ENCODE measurements around the gene OPRD1.
"Not testable (repeated sequence)": the region's sequence is repeated elsewhere in the genome, so short reads cannot be mapped to it uniquely, and the experiment has no call there.

Gene OPRD1

DNA sequence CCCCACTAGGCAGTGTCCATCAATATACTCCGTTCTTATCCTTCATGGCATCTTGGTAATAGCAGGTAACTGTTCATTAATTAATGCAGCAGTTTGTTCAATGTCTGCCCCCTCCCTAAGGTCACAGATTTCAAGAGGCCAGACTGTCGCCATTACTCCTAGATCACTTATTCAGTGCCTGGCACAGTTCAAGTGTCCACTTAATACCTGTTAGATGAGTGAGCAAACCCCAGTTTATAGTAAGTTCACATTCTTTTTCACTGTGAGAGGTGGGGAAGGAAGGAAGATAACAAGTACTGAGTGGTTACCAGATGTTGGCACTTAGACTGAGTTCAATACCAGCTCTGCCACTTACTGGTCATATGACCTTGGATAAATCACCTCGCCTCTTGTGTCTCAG is 36.4 kb downstream of the OPRD1 start:
- DNase-seq, result no peak

DNA sequence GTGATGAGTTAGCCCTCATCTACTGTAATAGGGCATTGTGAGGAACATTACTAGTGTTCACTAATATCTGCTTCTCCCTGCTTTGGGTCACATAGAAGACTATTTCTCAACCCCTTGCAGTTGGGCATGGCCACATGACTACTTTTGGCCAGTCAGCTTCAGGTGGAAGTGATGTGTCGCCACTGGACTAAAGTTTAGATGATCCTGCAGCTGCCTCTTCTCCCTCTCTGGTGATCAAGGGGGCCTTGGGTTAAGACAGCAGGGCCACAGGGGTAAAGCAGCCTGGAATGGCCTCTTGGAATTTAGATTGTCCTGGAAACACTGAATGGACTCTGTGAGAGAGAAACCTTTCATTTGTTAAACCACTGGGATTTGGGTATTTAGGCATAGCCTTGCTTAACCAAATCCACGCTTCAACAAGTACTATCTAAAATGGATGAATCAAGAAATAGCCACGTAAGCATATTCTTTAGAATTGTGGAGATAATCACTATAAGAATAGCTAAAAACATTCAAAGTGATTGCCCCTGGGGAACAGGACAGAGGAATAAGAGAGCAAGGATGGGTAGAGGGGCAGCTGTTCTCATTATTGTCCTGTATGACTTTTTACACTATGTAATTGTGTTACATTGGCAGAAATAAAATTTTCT is 41.2 kb downstream of the OPRD1 start:
- DNase-seq, result no peak

DNA sequence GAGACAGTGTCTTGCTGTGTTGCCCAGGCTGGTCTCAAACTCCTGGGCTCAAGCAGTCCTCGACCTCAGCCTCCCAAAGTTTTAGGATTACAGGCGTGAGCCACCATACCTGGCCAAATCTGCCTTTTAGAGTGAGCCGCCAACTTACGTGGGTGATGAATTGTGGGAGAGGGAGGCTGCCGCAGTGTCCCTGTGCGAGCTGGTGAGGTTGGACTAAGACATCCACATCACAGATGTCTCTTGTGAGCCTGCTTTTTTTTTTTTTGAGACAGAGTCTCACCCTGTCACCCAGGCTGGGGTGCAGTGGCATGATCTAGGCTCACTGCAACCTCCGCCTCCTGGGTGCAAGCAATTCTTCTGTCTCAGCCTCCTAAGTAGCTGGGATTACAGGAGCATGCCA is 42.4 kb downstream of the OPRD1 start:
- not testable (repeated sequence) for DNase-seq

DNA sequence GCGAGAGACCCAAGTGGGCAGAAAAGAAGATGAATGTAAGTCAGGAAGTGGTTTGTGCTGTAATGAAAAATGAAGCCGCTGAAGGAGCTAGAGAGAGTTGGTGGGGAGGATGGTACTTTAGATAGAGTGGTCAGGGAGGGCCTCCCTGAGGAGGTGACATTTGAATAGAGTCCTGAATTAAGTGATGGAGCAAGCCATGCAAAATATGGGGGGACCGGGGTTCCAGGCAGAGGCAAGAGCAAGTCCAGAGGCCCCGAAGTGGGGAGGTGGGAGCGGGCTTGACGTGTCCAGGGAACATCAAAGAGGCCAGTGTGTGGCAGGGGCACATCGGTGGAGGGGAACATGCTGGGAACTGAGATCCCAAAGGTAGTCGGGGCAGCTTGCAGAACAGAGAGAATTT is 43.1 kb downstream of the OPRD1 start:
- no peak for DNase-seq

DNA sequence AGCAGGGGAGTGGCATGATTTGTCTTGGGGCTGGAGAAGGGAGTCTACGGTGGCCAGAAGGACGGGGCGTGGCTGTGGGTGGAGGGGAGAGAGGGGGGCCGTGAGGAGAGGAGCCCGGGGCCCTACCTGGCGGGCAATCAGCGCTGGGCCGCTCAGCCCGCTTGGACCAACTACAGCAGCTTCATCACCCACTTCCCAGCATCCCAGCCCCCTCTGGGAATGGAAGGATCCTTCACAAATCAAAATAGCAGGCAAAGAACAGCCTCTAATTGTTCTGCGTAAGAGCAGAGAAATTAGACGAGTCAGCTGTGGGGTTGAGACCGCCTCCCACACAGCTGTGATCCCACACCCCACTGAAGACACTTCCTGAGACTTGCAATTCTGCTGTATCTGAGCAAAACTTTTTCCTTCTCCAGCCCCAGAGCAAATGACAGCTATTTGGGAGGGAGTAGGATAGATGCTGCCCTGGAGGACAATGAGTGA is 43.5 kb downstream of the OPRD1 start:
- no peak for DNase-seq

DNA sequence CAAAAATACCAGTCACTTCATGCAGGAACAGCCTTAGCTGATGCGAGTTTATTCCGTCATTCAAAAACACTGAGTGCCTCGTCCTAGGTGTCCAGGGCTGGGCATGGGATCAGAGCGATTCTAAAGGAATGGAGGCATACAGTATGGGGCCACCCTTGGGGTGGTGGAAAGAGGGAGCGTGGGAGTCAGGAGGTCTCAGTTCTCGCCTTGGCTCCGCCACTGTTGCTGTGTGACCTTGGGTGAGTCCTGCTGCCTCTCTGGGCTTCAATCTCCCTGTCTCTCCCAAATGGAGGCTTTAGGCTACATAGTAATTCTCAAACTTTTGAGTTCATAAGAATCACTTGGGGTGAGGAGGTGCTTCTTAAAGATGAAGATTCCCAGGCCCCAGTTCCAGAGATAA is 44.0 kb downstream of the OPRD1 start:
- no peak for DNase-seq

DNA sequence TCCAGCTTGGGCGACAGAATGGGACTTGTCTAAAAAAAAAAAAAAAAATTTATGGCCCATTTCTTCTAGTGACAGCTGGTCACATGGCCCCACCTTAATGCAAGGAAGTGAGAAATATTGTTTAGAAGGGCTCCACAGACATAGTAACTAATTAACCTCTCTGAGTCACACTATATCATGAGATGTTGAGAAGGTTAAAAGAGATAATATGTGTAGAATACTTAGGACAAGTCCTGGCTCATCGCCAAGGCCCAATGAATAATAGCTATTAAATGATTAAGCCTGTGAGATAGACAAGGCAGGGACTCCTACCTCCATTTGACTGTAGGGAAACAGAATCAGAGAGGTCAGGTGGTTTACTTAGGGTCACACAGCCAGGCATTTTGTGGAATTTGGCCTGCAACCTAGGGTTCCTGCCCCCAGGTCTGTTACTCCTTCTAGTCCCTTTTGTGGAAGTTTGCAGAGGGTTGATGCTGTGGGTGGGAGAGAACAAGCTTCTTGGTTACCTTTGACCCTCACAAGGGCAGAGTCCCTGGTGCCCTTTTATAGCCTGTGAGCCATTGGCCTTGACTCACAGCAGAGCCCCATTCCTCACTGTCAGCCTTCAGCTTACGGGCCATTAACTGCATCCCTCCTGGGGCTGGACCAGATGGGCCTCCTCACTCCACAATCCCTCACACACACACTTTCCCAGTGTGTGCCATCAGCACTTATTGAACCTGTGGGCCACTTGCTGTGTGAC is 48.5 kb downstream of the OPRD1 start:
- DNase-seq, result peak; percentile 73

DNA sequence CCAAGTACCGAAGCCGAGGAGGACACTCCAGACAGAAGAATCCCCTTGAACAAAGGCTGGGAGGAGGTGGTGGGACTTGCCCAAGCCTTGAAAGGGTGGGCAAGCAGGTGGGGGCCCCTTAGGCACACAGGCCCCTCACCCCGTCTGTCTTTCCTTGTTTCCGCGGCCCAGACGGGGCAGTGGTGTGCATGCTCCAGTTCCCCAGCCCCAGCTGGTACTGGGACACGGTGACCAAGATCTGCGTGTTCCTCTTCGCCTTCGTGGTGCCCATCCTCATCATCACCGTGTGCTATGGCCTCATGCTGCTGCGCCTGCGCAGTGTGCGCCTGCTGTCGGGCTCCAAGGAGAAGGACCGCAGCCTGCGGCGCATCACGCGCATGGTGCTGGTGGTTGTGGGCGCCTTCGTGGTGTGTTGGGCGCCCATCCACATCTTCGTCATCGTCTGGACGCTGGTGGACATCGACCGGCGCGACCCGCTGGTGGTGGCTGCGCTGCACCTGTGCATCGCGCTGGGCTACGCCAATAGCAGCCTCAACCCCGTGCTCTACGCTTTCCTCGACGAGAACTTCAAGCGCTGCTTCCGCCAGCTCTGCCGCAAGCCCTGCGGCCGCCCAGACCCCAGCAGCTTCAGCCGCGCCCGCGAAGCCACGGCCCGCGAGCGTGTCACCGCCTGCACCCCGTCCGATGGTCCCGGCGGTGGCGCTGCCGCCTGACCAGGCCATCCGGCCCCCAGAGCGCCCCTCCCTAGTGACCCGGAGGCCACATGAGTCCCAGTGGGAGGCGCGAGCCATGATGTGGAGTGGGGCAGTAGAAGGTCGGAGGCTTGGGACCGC is 50.8 kb downstream of the OPRD1 start:
- DNase-seq, result no peak

DNA sequence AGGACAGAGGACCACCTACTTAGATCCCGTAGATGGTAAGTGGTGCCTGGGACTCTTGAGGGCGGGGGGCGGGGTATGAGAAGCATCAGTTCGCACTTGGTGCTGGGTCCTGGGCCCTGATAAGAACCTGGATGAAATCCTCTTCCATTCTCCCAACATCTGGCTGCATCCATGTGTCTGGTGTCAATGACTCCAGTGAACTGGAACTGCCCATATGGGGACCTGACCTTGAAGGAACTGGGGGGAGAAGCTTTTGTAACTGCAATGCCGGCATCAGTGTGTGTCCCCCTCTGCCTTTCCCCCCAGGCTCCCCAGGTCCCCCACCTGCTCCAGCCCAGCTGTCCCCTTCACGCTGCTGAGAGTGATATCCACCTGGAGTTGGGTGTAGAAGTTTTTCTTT is 52.7 kb downstream of the OPRD1 start:
- DNase-seq, result peak; percentile 75

DNA sequence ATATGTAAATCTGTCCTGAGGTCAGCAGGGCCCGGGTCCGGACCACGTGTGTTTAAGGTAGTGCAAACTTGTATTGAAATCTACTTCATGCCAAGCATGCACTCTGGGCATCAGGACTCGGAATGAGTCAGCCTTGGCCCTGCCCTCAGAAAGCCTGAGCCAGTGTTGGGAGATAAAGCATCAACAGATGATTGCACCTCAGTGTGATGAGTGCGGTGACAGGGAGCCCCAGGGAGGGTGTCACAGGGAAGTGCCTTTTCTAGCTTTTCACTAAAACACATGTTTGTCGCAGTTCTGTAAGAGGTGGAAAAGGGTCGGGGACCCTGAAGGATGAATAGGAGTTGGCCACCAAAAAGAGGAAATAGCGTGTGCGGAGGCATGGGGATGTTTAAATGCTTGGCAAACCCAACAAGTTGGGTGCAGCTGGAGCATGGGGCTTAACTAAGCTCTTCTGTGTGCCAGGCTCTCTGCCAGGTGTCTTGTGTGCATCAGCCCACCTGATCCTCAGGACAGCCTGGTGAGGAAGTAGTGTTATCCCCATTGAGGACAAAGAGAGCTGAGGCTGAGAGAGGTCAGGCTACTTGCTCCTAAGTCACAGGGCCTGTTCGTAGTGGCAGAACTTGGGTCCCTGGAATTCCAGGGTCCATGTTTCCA is 54.2 kb downstream of the OPRD1 start:
- DNase-seq, result no peak

DNA sequence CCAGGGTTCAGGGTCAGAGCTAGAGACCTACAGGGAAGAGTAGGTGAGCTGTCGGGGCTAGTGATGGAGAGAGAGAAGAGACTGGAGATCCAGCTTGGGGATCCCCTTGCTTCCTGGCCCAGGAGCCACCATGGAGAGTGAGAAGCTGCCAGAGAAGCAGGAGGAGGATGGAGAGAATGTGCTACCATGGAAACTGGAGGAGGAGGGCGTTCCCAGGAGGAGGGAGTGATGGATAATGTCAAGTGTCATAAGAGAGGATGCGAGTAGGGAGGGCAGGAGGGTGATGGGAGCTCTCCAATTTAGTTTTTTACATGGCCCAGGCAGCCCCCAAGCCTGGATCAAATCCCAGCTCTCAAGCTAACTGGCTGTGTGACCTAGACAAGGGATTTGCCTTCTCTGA is 55.9 kb downstream of the OPRD1 start:
- DNase-seq, result no peak

DNA sequence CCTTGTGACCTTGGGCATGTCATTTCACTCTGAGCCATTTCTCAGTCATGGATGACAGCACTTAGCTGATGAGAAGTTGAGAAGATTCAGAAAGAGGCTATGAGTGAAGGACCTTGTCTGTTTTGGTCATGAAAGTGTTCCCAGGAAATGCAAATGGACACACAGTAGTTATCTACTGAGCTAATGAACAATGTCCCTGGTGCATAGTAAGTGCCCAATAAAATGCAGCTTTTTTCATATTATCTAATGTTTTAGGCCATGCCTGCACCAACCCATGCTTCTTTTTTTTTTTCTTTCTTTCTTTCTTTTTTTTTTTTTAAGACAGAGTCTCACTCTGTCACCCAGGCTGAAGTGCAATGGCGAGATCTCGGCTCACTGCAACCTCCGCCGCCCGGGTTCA is 58.0 kb downstream of the OPRD1 start:
- DNase-seq, result no peak

DNA sequence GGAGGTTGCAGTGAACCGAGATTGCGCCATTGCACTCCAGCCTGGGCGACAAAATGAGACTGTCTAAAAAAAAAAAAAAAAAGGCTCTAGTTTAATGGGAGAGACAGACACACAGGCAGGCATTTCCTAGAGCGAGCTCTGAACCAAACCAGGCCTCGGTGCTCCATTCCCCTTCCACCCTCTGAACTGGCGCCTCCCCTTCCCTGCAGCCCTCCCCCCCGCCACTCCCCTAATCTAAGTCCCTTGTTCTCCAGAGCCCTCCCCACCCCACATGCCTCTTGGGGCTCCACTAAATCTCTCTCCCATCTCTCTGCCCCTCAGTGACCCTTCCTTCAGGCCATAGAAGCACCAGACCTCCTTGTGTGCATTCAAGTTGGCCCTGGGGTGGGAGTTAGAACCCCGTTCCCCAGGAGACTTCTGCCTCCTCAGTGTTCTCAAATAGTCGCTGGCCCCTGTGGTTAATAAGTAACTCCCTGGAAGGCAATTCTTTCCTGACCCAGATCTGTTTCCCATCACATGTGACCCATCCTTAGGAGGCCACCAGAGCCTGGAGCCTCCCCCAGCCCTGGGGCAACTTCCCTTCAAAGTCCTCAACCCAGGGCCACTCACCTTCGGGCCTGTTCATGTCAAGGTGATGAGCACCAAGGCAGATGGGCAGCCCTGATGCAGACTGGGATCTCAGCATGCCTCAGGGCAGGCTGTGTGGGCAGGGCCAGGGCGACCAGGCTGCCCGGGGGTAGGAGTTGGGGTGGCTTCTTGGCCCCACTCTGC is 59.8 kb downstream of the OPRD1 start:
- no peak for DNase-seq

DNA sequence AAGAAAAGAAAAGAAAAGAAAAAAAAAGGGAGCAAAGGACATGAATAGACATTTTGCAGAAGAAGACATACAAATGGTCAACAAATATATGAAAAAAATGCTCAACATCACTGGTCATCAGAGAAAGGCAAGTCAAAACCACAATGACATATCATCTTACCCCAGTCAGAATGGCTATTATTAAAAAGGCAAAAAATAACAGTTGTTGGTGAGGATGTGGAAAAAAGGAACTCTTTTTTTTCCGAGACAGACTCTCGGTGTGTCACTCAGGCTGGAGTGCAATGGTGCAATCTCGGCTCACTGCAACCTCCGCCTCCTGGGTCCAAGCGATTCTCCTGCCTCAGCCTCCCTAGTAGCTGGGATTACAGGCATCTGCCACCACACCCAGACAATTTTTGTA is 63.2 kb downstream of the OPRD1 start:
- not testable (repeated sequence) for DNase-seq

DNA sequence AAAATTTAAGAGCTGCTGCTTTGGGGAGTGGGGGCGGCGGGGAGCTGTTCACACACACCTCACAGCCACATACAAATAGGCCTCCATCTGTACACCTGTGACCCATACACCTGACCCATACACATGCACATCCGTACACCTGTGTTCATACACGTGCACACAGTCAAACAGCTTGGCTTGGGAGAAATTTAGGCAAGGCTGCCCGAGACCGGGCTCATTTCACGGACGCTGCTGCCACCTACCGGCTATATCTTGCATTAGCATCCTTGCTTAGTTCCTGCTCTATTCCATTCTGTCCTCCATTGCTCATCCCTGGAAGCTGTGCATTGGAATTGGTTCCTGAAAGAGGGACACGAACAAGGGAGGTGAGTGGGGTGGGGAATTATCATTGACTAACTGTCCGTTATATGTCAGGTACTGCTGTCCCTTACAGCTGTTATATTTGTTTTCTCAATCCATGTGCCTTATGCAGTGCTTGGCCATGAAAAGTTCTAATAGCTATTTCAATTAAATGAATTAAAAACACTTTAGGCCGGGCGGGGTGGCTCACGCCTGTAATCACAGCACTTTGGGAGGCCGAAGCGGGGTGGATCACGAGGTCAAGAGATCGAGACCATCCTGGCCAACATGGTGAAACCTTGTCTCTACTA is 65.3 kb downstream of the OPRD1 start:
- DNase-seq, result peak; percentile 58

DNA sequence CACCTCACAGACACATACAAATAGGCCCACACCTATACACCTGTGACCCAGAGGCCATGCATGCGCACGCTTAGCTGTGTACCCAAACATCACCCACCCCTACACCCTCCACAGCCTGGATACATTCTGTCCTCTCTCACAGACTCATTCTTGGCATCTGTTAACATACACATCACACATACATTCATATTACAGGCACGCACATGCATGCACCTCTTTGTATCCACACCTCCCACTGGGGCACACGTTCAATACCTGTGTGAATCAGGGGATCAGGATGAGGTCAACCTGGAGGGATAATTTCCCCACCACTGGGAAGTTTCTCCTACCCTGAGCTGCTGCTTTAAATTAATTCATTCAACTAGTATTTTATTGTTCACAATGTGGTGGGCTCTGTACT is 66.8 kb downstream of the OPRD1 start:
- no peak for DNase-seq

DNA sequence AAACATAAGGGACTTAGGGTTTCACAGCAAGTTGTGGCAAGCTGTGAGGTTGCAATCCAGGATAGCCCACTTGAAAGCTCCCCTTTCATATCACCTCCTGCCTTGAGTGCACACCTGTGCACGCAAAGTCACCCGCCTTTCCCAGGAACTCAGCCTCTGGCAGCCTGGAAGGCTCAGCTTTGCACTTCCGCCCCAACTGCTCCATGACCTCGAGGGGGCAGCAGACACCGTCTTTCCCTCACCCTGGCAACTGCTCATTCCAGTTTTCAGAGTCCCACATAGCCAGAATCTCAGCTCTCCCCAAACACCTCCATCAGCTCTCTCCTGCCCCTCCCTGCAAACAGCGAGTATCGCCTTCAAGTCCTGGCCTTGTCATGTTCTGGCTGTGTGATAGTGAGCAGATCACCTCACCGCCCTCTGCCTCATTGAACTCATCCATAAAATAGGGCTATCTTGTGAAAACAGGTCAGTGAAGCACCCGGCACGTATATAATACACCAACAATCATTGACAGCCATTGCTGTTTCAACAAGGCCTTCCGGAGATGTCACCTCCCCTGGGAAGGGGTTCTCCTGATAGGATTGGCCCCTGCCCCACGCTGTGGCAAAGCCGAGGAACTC is 70.1 kb downstream of the OPRD1 start:
- peak; percentile 90 for DNase-seq

DNA sequence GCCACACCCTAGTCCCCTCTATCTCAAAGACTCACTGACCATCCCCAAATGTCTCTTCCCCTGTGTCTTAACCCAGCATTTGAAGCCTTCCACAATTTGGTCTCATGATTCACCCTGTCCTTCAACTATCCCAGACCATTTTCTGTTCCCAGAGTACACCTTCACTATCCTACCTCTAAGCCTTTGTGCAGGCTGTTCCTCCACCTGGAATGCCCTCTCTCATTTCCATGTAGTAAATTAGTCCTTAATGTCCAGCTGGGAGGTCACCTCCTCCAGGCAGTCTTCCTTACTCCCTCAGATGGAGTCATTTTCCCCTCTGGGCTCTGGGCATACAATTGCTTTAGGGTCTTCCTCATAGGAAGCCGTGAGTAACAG is 71.3 kb downstream of the OPRD1 start:
- DNase-seq, result no peak

DNA sequence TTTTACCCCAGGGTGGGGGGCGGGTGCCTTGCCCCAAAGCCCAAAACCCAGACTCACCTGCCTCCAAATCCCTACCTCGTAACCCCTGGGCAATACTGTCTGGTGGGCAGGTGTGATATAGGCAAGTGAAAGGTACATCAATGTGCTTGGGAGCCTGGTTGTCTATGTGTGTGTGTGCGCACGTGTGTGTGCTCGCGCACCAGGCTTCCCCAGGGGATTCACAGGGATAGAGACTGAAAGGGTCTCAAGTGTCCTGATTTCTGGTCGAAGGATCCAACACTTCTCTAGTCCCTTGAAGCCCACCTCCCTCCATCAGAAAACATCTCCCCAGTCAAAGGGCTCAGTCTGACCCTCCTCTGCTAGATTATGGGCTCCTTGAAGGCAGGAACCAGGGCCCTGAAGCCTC is 73.5 kb downstream of the OPRD1 start:
- DNase-seq, result no peak

DNA sequence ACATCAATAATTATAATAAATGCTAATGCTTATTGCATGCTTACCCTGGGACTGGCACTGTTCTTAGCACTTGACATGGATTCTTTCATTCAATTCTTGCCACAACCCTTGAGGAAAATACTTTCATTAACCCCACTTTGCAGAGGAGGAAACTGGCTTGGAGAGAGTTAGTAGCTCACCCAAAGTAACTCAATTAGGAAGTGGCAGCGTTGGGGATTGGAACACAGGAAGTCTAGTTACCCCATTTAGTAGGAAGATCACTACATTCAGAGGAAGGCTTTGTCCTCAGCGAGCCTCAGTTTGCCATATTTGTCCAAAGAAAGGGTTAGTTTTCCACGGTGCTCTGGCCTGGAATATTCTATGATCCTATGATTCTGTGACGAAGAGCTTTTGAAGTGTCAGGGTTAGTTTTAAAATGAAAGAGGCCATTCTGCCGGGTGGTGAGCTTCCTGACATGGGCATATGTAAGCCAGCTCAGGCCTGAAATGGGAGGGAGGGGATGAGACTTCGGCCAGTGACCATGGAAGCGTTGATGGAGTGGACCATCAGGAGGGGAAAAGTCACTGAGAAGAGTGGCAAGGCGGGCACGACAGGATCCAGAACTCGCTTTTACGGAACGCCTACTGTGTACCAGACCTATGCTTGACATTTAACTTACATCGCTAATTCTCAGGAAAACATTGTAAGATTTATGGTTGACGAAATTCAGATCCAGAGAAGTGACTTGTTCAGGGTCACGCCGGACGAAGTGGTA is 74.2 kb downstream of the OPRD1 start:
- DNase-seq, result no peak

Data from DMS 273 treated with DMSO at 0.1 percent for 48 hours (cell line).